ENCODE results near the gene TUSC2. TPM values are rescaled to one million over a fixed set of nuclear protein-coding genes. Genes with fewer than 3 reads are reported as not detected.
"Not testable (repeated sequence)": the region's sequence is repeated elsewhere in the genome, so short reads cannot be mapped to it uniquely, and the experiment has no call there.

TUSC2 gene
- total RNA-seq, 2 donors from 2014 or later = 26.7 to 29.1 TPM

- intact Hi-C loops (cut with DNase I, micrococcal nuclease) = no loop called here
- ATAC-seq (no peak), DNase-seq (peak in 1 of 2 donors; percentile 43)
Measured at GRCh38 chr3:50290161-50290641, 37.8 kb downstream of the TUSC2 start.

DNA sequence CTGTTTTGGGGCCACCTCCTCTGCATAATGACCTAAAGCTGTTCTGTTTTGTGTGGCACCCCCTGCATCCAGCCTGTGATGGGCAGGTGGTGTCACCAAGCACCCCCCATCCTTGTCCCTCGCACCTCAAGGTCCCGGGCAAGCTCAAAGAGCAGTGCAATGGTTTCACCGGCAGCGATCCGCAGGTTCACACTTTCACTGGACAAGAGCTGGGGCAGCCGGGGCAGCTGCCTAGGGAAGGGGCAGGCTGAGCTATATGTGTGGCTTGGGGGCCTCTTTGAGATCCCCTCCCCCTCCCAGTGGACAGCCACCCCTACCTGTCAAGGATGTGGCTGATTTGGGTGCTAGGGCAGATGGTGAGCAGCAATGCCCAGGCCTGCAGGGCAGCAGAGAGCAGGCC is 38.9 kb downstream of the TUSC2 start:
- no peak for DNase-seq
- no peak for ATAC-seq
- intact Hi-C loops (cut with DNase I, micrococcal nuclease) = no loop called here

GRCh38 chr3:50288387-50289007 is 39.5 kb downstream of the TUSC2 start:
- DNase-seq (no peak), ATAC-seq (no peak)
- intact Hi-C loops (cut with DNase I, micrococcal nuclease) = no loop called here

DNA sequence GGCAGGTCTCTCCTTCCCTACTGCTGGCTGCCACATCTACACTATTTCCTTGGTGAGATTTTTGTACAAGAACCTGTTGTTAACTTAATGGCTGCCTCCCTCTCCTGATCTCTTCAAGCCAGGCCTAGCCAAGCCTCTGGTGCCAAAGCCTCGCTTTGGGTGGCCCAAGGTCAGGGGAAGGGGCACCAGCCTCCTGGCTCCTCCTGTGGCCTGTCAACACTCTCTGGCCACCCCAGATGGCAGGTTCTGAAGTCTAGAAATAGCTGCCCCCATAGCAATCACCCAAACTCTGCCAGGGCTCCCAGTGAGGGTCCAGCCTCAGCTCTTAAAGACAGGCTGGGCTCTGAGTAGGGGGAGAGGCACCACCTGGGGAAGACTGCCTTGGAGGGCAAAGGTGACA is 40.8 kb downstream of the TUSC2 start:
- DNase-seq (no peak), ATAC-seq (no peak)
- intact Hi-C loops (cut with DNase I, micrococcal nuclease) = no loop called here

GRCh38 chr3:50286322-50287227 is 41.4 kb downstream of the TUSC2 start:
- ATAC-seq (no peak), DNase-seq (no peak)
- intact Hi-C loops (cut with DNase I, micrococcal nuclease) = no loop called here

- DNase-seq; intact Hi-C loops (cut with DNase I, micrococcal nuclease); ATAC-seq: not testable (repeated sequence)
Measured at GRCh38 chr3:50284121-50284520, 43.9 kb downstream of the TUSC2 start.

DNA sequence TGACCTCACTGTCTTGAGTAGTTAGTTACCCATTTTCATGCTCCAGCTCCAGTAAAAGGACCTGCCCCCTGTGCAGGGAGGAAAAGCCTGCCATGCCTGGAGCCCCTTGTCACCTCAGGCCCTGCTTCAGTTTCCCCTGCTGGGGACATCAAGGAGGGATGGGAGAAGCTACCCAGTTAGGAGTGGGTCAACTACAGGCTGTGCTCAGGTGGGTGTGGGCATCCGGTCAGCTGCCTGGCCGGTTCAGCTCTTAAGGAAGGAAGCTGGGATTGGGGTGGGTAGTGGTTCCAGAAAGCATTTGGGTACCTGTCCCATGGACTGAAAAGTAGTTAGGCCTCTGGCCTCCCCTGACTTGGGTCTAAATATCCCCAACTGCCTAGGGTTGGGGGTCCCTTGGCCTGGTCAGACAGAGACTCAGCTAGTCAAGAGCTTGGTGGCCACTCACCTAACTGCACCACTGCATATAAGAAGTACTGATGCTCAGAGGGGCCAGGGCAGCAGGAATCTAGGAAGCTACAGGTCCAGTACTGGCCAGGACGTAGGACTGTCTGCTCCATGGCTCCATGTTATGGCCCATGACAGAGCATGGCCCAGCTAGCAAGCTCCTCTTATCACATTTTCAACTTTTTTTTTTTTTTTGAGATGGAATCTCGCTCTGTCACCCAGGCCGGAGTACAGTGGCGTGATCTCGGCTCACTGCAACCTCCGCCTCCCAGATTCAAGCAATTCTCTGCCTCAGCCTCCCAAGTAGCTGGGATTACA is 48.6 kb downstream of the TUSC2 start:
- intact Hi-C loops (cut with DNase I, micrococcal nuclease) = loop anchor here in 1 of 2 donors (10.0 kb wide), 1 partner anchor 85 kb away; the partner anchor contains the start of gene GNAT1
- peak; percentile 5 for ATAC-seq
- DNase-seq = no peak

- intact Hi-C loops (cut with DNase I, micrococcal nuclease) = loop anchor here in 1 of 2 donors (10.0 kb wide), 1 partner anchor 84 kb away; the partner anchor contains the start of gene GNAT1
- DNase-seq (no peak), ATAC-seq (peak; percentile 5)
Measured at GRCh38 chr3:50278880-50279224, 49.2 kb downstream of the TUSC2 start, which contains the start of gene LSMEM2. LSMEM2 (plus strand) TSS chr3:50279087; CDS start chr3:50279114, 27 bp downstream.

DNA sequence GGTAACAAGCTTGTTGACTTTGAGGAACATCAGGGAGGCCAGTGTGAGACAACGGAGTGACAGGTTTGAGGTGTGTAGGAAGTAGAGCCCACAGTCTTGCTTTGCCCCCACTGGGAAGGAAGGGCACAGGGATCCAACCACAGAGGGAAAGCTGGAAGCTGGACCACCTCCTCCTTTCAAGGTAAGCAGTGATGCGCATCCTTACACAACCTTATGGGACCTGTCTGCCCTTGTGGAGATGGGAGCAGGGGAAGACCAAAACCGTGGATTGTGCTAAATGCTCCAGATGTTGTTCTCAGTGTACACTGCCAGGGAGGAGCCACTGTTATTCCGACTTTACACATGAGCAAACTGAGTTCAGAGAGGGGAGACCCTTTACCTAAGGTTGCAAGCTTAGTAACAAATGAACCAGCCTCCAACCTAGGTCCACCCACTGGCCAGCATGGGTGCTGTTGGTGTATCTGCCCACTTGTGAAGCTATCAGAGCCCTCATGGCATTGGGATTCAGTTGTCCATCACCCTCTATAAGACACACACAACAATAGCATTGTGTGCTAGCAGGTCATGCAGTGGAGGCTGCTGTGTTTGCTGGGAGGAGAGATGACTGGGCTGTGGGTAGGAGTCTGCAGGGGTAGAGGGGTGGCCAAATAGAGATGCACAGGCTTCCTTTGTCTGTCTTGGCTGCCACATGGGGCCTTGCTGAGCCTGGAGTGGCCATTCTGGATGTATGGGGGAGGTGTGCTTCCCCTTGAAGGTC is 49.7 kb downstream of the TUSC2 start:
- ATAC-seq (peak; percentile 1), DNase-seq (no peak)
- intact Hi-C loops (cut with DNase I, micrococcal nuclease) = loop anchor here in 1 of 2 donors (10.0 kb wide), 1 partner anchor 84 kb away; the partner anchor contains the start of gene GNAT1

GRCh38 chr3:50276762-50277101 is 51.3 kb downstream of the TUSC2 start:
- DNase-seq (peak in 1 of 2 donors; percentile 11), ATAC-seq (no peak)
- intact Hi-C loops (cut with DNase I, micrococcal nuclease) = loop anchor here in 1 of 2 donors (10.0 kb wide), 1 partner anchor 82 kb away; the partner anchor contains the start of gene GNAT1

GRCh38 chr3:50275996-50276761 is 51.8 kb downstream of the TUSC2 start:
- intact Hi-C loops (cut with DNase I, micrococcal nuclease) = loop anchor here in 1 of 2 donors (10.0 kb wide), 1 partner anchor 81 kb away; the partner anchor contains the start of gene GNAT1
- DNase-seq (peak in 1 of 2 donors; percentile 13), ATAC-seq (no peak)

GRCh38 chr3:50275141-50275995 is 52.7 kb downstream of the TUSC2 start:
- intact Hi-C loops (cut with DNase I, micrococcal nuclease) = loop anchor here in 1 of 2 donors (10.0 kb wide), 1 partner anchor 81 kb away; the partner anchor contains the start of gene GNAT1
- DNase-seq (peak in 1 of 2 donors; percentile 13), ATAC-seq (no peak)

Other genes starting within 250 kb of the TUSC2 start
- gene RBM5, start 239.3 kb downstream of the TUSC2 start, total RNA-seq = 100 to 1,000 TPM; 124 to 135 TPM
- gene SEMA3F, start 172.9 kb downstream of the TUSC2 start, total RNA-seq = 10 to 100 TPM; 11.5 to 12.1 TPM
- not detected for gene GNAT1, start 136.6 kb downstream of the TUSC2 start, total RNA-seq
- gene SLC38A3, start 123.0 kb downstream of the TUSC2 start, total RNA-seq = not detected
- 10 to 100 TPM; 46.1 to 81.3 TPM for gene GNAI2, start 92.0 kb downstream of the TUSC2 start, total RNA-seq
- gene SEMA3B, start 59.1 kb downstream of the TUSC2 start, total RNA-seq = 100 to 1,000 TPM in 1 of 2 donors, 10 to 100 TPM in 1; 56.8 to 116 TPM
- gene LSMEM2, start 49.1 kb downstream of the TUSC2 start, total RNA-seq = not detected
- gene IFRD2, start 35.8 kb downstream of the TUSC2 start, total RNA-seq = 10 to 100 TPM; 48.8 to 68.6 TPM
- gene HYAL3, start 28.8 kb downstream of the TUSC2 start, total RNA-seq = 1 to 10 TPM; 2.2 to 2.8 TPM
- gene NAA80, start 28.8 kb downstream of the TUSC2 start, total RNA-seq = 10 to 100 TPM in 1 of 2 donors, 1 to 10 TPM in 1; 9.8 to 11.2 TPM
- 10 to 100 TPM in 1 of 2 donors, 1 to 10 TPM in 1; 6.9 to 16.4 TPM for gene HYAL1, start 24.6 kb downstream of the TUSC2 start, total RNA-seq
- 10 to 100 TPM; 27.9 to 34.7 TPM for gene HYAL2, start 5.5 kb downstream of the TUSC2 start, total RNA-seq
- 10 to 100 TPM; 14.5 to 15.0 TPM for gene RASSF1, start 12.6 kb upstream of the TUSC2 start, total RNA-seq
- under 1 TPM; 0.47 to 0.49 TPM for gene ZMYND10, start 17.5 kb upstream of the TUSC2 start, total RNA-seq
- gene NPRL2, start 22.6 kb upstream of the TUSC2 start, total RNA-seq = 10 to 100 TPM; 18.1 to 23.5 TPM
- gene CYB561D2, start 22.6 kb upstream of the TUSC2 start, total RNA-seq = 10 to 100 TPM; 35.8 to 36.9 TPM
- 10 to 100 TPM; 44.6 to 48.3 TPM for gene TMEM115, start 31.3 kb upstream of the TUSC2 start, total RNA-seq
- gene CACNA2D2, start 175.4 kb upstream of the TUSC2 start, total RNA-seq = 1 to 10 TPM; 1.9 to 3.2 TPM
- gene C3orf18, start 239.5 kb upstream of the TUSC2 start, total RNA-seq = 1 to 10 TPM; 2.1 to 2.8 TPM
- gene HEMK1, start 241.3 kb upstream of the TUSC2 start, total RNA-seq = 10 to 100 TPM; 21.9 to 24.8 TPM